Effector memory CD4-positive, alpha-beta T cell (primary cell): ENCODE measurements around the gene HIVEP3.
A peak's percentile ranks its signal among the peaks of the same experiment; 100 is the strongest.

Source experiments
- DNase-seq, 3 donors: peaks; one replicate each; pipeline ENCODE4 v3.0.0-alpha.2; 2020
- H3K27ac ChIP-seq: 2 replicates; pipeline ENCODE4 v1.7.0; 2013; ENCODE audit warnings: mild to moderate bottlenecking, low read length, moderate library complexity; ENCODE audit not compliant: insufficient read depth, poor library complexity, severe bottlenecking
- H3K27me3 ChIP-seq: replicated peaks from 2 replicates; pipeline ENCODE4 v1.7.0; 2013; ENCODE audit warnings: mild to moderate bottlenecking, low read length; ENCODE audit not compliant: insufficient read depth, control insufficient read depth, poor library complexity, severe bottlenecking
- H3K36me3 ChIP-seq: 2 replicates; pipeline ENCODE4 v1.7.0; 2013; ENCODE audit warnings: mild to moderate bottlenecking, low read length, moderate library complexity; ENCODE audit not compliant: control insufficient read depth, insufficient read depth
- H3K4me1 ChIP-seq: 2 replicates; pipeline ENCODE4 v1.7.0; 2013; ENCODE audit warnings: low read length, mild to moderate bottlenecking; ENCODE audit not compliant: control insufficient read depth, insufficient read depth, poor library complexity, severe bottlenecking
- H3K4me3 ChIP-seq: 2 replicates; pipeline ENCODE4 v1.7.0; 2013; ENCODE audit warnings: low read length, low read depth, mild to moderate bottlenecking; ENCODE audit not compliant: insufficient read depth, poor library complexity, severe bottlenecking
- H3K9me3 ChIP-seq: 2 replicates; pipeline ENCODE4 v1.7.0; 2013; ENCODE audit warnings: mild to moderate bottlenecking, low read length, moderate library complexity; ENCODE audit not compliant: control insufficient read depth

Gene HIVEP3

DNA sequence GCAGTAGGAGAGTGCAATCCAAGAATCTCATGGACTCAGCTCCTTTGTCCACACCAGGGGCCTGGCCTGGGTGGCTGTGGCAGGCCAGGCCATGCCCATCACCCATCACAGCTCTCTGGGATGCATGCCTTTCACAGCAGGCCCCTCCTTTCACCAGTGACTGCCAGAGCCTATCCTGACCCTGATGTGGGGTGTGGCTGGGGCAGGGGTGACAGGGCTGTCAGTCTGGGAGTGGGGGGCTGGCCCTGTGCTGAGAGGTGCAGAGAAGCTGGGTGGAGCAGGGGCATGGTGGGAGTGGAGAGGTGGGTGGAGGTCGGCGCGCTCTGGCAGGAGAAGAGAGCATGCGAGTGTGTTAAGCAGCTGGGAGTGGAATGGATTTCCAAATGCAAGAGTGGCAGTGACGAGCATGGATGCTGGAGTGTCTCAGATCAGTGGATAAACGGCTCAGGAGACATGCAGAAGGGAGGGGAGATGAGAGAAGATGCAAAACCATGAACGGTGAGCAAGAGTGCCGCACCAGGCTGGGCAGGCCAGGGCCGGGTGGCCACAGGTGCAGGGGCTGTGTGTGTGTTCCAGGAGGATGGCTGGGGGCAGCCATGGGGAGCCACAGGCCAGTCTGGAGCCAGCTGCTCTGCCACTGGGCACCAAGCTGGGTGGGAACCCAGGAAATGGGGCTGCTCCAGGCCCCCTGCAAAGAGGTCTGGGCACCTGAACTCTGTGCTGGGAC lies 394.6 kb downstream of the HIVEP3 start:
- H3K4me1 ChIP-seq: no peaks in the 10 kb centered on the region
- no peak overlapping the region for H3K4me3 ChIP-seq
- H3K9me3 ChIP-seq: no peaks in the 10 kb centered on the region
- no peaks in the 10 kb centered on the region for H3K36me3 ChIP-seq
- H3K27ac ChIP-seq: no peak overlapping the region
- DNase-seq: no peak
- H3K27me3 ChIP-seq: no peaks in the 10 kb centered on the region

GRCh38 chr1:41523071-41523470 lies 395.7 kb downstream of the HIVEP3 start:
- no peaks in the 10 kb centered on the region for H3K4me1 ChIP-seq
- no peak overlapping the region for H3K4me3 ChIP-seq
- H3K27me3 ChIP-seq: no peaks in the 10 kb centered on the region
- no peaks in the 10 kb centered on the region for H3K9me3 ChIP-seq
- no peak for DNase-seq
- no peaks in the 10 kb centered on the region for H3K36me3 ChIP-seq
- H3K27ac ChIP-seq: no peak overlapping the region

DNA sequence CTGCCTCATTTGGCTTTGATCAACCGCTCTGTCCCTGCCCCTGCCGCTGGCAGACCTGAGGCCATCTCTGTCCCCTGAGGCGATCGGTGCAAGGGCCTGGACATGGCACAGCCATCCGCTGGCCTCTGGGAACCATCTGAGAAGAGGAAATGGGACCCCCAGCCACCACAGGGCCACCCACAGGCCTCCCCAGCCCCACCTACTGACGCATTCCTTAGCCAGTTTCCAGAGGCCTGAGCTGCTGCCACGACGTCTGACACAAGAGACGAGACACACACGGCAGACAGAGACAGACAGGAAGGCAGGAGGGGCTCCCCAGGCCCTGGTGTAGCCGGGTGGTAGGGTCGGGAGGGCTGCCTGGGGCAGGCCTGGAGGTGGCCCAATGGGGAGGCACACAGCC lies 397.0 kb downstream of the HIVEP3 start:
- H3K27me3 ChIP-seq: no peaks in the 10 kb centered on the region
- no peaks in the 10 kb centered on the region for H3K9me3 ChIP-seq
- H3K27ac ChIP-seq: no peak overlapping the region
- no peaks in the 10 kb centered on the region for H3K4me1 ChIP-seq
- H3K36me3 ChIP-seq: no peaks in the 10 kb centered on the region
- DNase-seq: no peak
- H3K4me3 ChIP-seq: no peak overlapping the region

DNA sequence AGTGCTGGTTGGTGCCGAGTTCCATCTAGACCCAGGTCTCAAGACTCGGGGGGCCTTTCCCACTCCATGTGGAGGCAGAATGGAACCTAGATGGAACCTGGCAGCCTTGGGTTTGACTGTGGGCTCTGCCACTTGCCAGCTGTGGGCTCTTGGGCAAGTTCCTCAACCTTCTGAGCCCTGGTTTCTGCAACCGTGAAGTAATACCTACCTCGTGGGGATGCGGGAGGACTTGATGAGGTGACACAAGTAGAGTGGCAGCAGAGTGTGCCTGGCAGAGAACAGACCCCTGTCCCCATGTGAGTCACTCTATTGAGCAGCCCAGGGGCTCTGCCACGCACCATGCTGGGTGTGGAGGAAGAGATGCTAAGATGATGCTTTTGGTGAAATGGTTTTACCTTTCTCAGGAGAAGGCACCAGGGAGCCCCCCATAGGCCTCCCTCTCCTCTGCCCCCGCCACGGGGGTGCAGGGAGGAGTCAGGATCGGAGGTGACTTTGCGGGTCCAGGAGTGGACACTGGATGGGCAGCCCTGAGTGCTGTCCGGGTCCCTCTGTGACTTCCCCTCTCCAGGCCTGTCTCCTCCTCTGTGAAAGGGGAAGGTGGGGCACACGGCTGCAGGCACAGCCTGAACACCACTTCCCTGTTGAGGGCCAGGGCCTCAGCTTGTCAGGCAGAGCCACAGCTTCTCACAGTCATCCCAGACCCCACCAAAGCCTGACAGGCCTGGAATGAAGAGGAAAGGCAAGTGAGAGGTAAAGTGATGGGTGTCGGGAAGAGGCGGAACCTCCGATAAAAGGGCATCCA lies 397.6 kb downstream of the HIVEP3 start:
- DNase-seq: no peak
- H3K27ac ChIP-seq: no peak overlapping the region
- no peaks in the 10 kb centered on the region for H3K27me3 ChIP-seq
- H3K36me3 ChIP-seq: no peaks in the 10 kb centered on the region
- H3K9me3 ChIP-seq: no peaks in the 10 kb centered on the region
- H3K4me3 ChIP-seq: no peak overlapping the region
- H3K4me1 ChIP-seq: peaks cover 4% of the 10 kb centered on the region

- no peak for DNase-seq
- no peak overlapping the region for H3K4me3 ChIP-seq
- H3K36me3 ChIP-seq: no peaks in the 10 kb centered on the region
- H3K9me3 ChIP-seq: no peaks in the 10 kb centered on the region
- peaks cover 4% of the 10 kb centered on the region for H3K4me1 ChIP-seq
- H3K27me3 ChIP-seq: no peaks in the 10 kb centered on the region
- H3K27ac ChIP-seq: no peak overlapping the region
Observed at GRCh38 chr1:41519667-41520066, 399.1 kb downstream of the HIVEP3 start.

DNA sequence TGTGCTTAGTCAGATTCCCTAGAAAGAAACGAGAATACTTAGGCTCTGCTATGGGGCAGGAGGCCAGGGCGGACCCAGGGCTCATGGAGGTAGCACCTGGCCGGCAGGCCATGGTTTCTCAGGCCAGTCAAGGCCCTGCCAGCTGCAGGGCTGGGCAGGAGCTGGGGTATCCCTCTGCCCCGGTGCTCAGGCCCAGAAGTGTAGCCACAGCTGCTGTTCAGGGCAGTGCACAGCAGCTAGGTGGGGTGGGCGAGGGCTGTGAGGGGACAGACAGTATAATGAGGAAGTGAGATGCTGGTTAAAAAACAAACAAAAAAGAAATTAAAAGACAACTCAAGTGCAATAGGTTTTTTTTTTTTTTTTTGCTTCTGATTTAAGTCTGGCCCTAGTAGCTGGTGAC lies 400.3 kb downstream of the HIVEP3 start:
- Histone ChIP-seq H3K4me3 (no peak overlapping the region), H3K36me3 (no peaks in the 10 kb centered on the region), H3K27ac (no peak overlapping the region), H3K9me3 (no peaks in the 10 kb centered on the region), H3K4me1 (peaks cover 4% of the 10 kb centered on the region), H3K27me3 (no peaks in the 10 kb centered on the region)
- no peak for DNase-seq

GRCh38 chr1:41517062-41517438 lies 401.7 kb downstream of the HIVEP3 start:
- no peak for DNase-seq
- Histone ChIP-seq H3K27me3 (no peaks in the 10 kb centered on the region), H3K4me3 (no peak overlapping the region), H3K36me3 (no peaks in the 10 kb centered on the region), H3K4me1 (peaks cover 4% of the 10 kb centered on the region), H3K9me3 (no peaks in the 10 kb centered on the region), H3K27ac (no peak overlapping the region)

DNA sequence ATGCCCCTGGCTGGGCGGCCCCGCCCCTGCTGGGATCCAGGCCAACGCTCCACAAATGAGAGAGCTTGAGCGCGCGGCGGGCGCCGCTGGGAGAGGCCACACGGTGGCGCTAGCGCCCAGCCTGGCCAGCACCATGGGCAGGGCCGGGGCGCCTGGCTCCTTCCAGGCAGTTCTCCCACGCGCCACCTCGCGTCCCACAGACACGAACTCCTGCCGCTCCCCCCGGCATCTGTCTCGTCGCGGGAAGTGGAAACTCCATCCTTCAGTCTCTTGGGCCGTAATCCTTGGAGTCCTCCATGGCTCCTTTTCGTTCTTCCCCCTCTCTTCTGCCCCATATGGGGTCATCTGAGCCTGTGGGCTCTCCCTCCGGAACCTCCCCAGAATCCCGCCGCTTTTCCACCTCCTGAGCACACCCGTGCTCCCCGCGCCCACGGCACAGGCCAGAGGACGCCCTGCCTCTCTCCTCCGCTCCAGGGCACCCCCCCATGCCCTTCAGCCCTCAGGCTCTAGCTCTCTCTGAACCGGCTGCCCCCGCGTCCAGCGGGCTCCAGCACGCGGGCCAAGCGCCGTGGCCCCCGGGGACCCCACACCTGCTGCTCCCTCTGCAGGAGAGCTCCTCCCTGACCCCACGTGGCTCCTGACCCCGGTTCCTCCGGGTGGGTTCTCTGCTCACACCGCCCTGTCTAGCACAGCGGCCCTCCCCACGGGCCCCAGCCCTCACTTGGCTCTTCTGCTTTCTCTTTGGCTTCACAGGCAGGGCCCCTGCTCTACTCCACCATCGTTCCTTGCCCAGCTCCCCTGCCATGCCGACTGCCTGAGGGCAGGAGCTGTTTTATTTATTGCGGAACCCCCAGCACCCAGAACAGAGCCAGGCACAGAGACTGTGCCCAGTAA lies 402.3 kb downstream of the HIVEP3 start:
- no peaks in the 10 kb centered on the region for H3K27me3 ChIP-seq
- H3K4me1 ChIP-seq: peaks cover 4% of the 10 kb centered on the region
- no peak overlapping the region for H3K27ac ChIP-seq
- peak in 2 of 3 donors; percentile 12 to 21 for DNase-seq
- H3K36me3 ChIP-seq: no peaks in the 10 kb centered on the region
- no peak overlapping the region for H3K4me3 ChIP-seq
- H3K9me3 ChIP-seq: no peaks in the 10 kb centered on the region

GRCh38 chr1:41515778-41516167 lies 402.9 kb downstream of the HIVEP3 start:
- no peaks in the 10 kb centered on the region for H3K27me3 ChIP-seq
- H3K4me3 ChIP-seq: no peak overlapping the region
- H3K9me3 ChIP-seq: no peaks in the 10 kb centered on the region
- peaks cover 4% of the 10 kb centered on the region for H3K4me1 ChIP-seq
- H3K36me3 ChIP-seq: peaks cover 4% of the 10 kb centered on the region
- H3K27ac ChIP-seq: no peak overlapping the region
- no peak for DNase-seq
